ENCODE results near the gene USF1.
"Not testable (repeated sequence)": the region's sequence is repeated elsewhere in the genome, so short reads cannot be mapped to it uniquely, and the experiment has no call there.

USF1 gene

DNA sequence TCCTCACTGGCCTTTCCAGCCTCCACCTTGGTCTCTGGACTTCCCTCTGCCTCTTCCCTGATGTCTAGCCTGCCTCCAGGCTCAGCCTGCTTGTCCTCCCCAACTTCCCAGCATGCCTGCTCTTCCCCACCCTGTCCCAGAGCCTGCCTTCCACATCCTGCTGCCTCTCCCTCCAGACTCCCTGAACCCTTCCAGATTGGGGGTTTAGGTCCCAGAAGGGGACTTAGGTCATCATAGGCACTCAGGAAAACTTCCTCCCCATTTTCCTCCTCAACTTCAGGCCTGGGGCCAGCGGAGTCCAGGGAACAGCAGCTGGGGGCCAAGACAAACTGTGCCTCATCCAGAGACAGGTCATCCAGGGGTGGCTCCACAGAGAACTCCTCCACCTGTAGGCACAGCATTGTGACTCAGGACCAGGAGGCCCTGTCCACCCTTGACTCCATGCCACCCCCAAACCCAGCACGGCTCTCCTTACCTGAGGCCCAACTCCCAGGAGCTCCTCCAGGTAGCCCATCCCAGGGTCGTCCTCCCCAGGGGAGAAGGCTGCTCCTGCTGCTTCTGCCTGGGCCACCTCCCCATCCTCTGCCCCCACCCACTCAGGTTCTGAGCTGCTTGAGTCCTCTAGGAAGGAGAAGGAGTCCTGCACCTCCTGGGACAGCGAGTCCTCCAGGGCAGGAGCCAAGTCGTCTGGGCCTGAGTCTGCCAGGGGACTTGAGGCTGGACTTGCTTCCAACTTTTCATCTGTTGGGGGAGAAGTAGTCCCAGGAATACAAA lies 3.4 kb upstream of the USF1 start:
- no peak for DNase-seq (ENCODE audit: low read depth)

DNA sequence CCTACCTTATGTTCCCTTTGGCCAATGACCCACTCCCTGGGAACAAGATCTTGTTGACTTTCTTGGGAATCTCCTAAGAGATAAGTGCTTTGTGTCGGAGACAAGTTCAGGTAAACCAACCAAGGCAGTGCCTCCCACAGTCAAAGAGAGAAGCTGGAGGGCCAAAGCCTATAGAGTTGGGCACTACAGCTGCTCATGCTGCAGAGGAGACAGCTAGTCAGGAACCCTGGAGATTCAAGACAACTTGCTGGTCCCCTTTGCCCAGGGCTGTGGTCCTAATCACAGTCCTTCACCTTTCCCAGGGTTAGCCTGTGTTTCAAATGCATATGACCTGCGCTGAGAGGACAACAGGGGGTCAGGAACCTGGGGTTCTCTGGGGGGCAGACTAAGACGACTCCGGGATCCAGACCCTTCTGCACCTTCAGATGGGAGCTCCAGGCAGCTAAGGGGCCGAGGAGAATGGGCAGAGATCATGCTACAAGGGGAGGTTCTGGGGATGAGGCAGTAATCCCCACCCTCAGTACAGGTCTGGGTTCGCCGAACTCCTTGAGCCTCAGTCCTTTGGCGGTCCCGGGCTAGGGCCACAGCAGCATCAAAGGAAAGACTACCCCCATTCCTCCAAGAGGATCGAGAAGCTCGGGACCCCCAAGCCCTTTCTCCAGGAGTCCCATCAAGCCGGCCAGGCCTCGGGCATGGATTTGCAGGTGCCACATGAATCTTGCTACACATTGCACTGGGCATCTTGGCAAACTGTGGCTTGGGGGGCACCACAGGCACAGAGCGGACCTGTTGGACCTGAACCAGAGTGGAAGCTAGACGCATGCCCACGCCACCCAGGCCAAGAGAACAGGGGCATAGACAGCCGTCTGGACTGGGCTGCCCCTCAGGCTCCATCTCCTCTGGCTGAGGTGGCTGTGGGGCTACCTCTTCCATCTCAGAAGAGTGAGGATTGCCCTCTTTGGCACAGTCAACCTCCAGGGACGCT lies 2.0 kb upstream of the USF1 start:
- no peak for DNase-seq (ENCODE audit: low read depth)

DNA sequence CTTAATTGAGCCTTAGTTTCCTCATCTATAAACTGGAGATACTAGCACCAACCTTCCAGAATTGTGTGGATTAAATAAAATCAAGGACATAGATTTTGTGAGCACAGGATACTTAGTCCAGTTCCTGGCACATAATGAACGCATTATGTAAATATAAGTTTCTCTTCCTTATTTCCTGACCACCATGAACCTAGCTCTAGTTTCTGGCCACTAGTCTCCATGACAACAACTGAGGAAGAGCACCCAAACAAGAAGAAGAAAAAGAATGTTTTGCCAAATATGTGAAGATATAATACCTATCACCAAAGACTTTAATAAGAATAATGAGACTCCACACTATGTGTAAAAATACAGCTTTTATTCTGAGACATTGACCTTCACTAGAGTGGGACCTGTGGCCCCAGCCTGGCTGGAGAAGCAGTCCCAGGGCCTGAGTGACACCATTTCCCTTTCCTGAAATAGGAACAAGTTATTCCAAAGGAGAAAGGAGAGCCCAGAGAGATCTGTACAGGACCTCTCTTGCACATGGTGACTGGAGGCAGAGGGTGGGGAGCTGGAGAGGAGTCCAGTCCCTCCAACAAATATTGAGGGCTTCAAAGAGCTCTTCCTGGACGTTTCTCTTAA lies 940 bp upstream of the USF1 start:
- no peak for DNase-seq (ENCODE audit: low read depth)

DNA sequence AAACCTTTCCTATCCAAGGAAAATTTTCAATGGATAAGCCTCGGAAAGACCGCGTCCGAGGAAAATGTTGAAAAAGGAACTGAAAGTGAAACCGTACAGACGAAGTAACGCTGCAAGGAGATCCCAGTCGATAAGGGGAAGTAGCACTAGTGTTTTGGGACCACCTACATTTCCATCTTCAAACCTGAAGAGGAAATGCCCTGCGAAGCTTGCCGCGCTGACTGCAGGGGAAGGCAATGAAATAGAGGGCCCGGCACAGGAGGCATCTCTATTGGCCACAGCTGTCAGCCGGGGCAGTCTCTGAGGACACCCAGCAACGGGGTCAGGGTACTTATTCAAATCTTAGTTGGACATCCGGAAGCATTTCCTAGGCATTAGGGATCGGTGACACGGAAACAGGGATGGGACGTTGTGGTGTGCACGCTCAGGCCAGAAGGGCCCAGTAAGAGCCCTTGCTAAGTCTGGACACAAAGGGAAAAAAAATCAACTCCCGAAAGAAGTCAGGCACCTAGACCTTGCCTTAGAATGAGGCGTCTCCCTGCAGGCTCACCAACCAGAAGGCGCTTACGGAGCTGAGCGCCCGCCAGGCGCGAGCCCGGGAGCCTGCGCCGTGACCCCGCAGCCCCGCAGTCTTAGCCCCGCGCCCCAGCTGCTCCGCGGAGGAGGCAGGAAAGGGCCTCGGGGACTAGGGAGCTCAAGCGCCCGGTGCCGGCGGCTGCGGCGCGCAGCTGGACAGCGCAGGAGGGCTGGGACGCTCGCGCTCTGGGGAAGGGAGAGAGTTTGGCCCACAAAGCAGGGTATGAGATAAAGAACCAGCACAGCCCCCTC lies 655 bp downstream of the USF1 start:
- no peak for DNase-seq (ENCODE audit: low read depth)

DNA sequence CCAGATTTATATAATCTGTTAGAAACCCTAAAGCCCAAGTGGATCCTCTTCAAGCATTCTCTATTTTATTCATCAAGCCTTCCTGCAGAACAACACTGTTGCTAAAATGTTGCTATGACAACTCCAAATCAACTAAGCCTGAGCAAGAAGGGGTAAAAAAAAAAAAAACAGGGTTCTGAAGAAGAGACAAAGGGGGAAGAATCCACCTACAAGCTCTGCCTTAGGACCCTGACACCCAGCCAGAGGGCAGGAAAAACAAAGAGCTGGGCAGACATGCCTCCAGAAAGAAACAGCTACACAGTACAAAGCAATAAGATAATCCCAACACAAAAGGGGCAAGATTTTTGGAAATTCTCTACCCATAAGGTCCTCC lies 1.3 kb downstream of the USF1 start:
- DNase-seq (ENCODE audit: low read depth): no peak

DNA sequence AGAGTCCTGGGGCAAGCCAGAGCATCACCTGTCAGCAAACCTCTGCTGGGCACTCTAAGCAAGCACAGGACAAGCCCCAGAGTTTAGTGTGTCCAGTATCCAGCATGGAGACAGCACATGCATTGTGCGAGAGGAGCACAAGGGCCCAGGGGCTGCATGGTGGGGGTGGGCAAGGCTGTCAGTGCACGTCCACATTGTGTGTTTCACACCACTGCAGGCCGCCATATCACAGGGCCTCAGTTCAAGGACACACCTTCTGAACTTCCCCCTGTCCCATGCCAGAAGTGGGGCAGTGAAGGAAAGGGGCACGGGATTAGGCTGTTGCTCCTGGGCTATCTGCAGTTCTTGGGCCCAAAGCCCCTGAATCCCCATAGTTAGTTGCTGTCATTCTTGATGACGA lies 6.2 kb downstream of the USF1 start:
- no peak for DNase-seq (ENCODE audit: low read depth)

DNA sequence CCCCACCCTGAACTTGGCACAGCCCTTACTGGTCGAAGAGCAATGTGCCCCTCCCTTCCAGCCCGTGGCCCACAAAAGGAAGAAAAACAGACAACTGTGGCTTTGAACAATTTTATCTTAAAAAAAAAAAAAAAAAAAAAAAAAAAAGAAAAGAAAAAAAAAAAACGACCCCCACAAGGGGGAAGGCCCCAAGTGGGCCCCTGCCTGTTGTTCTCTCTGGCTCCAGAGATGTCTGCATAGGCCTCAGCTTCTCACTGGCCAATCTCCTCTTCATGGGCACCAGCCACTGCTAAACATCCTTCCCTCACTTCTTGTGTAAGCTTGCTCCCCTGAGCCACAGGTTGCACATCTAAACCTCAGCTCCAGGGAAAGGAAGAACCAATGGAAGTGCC lies 6.6 kb downstream of the USF1 start:
- DNase-seq (ENCODE audit: low read depth): no peak

DNA sequence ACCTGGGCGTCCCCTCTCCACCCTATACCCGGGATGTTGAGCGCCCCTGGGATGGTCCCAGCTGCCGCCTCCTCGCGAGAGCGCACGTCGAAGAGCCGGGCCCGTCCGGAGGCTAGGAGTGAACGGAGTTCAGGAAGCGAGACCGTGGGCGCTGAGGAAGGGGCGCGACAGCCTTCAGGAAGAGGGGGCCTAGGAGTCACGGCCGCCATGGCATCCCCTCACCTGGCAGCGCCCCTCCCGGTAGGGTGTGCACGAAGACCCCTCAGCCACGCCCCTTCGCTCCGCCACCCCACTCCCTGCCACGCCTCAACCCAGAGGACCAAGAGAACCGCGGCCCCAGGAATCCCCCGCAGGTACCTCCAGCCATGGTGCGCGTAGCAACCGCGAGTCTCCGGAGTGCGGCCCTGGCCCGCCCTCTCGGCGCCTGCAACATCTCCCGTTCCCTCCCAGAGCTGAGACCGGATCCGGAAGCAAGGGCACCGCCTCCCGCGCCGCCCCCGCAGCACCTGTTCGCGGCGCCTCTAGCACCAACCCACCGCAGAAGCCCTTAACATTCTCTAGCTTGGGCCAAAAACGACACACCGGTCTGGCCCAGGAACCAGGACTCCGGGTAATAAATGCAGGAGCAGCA lies 7.1 kb downstream of the USF1 start, which contains the start of gene TSTD1:
TSTD1 (minus strand) TSS at position 442 of the 631 bp plus-strand sequence; CDS start at position 367, 75 bp downstream.
- DNase-seq (ENCODE audit: low read depth): peak; percentile 84

DNA sequence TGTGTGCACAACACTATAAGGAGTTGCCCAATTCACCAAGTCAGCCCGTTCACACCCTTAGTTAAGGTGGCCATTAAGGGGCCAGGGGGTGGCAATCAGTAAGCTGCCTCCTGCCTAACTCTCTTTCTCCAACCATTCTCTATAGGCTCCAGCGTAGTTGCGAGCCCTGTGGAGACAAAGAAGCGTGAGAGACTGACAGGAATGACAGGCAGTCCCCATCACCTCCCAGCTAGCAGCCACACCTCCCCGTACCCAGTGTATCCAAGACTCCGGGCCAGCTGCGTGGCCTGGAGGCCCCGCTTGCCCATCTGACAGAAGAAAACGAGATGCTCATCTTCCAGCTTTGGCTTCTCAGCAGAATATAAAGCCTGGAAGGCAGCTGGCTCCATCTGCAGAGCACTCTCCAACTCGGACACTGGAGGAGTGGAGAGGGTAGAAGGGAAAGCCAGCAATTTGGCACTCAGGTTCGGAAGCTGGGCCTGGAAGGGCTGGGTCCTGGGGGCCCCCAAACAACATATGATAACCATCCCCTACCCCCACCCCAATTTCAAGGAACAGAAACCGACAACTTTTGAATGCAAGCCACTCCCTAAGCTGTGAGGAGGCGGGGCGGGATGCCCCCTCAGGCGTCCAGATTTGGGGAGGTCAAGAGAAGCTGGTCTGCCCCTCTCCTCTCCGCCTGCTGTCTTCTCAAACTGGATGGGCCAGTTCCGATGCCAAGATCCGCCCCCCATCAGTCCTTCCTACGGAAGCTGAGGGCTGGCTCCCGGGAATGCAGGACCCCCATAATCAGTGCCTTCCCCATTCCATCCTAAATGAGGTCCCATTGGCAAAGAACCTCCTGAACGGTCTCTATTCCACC lies 7.9 kb downstream of the USF1 start:
- DNase-seq (ENCODE audit: low read depth): no peak

DNA sequence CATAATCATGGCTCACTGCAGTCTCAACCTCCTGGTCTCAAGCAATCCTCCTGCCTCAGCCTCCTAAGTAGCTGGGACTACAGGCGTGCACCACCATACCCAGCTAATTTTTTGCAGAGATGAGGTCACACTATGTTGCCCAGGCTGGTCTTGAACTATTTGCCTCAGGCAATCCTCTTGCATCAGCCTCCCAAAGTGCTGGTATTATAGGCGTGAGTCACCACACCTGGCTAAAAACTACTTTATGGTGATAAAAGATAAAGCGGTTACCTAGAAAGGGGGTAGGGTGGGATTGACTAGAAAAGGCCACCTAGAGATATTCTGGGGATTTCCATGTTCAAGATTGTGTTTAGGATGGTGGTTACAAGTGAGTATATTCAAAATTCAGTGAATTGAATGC lies 12.0 kb downstream of the USF1 start:
- DNase-seq (ENCODE audit: low read depth): no peak

DNA sequence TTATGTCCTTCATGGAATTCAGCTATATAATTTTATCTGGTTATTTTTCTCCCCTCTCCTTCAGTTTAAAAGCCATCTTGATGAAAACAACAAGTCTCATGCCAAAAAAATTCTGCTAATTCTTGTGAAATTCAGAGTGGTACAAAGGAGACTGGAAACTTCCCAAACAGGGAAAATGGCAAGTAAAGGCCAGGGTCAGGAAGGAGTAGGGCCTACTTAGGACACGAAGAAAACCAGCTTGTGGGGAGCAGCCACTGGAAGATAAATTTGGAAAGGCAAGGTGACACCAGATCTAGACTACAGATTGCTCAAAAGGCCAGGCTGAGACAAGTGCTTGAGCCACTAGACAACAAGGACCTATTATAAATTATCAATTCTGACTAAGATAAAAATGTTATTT lies 13.4 kb downstream of the USF1 start:
- DNase-seq (ENCODE audit: low read depth): no peak

DNA sequence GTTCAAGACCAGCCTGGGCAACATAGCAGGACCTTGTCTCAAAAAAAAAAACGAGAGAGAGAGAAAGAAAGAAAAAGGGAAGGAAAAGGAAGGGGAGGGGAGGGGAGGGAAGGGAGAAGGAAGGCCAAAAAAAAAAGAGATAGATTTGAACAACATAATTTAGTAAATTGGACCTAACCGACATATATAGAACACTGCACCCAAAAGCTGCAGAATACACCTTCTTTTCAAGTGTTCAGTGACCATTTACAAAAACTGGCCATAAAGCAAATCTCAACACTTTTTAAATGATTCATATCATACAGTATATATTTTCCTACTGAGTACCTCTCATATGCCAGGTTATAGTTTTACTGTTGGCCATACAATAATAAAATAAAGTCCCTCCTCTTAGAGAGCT lies 13.9 kb downstream of the USF1 start:
- DNase-seq (ENCODE audit: low read depth): no peak

DNA sequence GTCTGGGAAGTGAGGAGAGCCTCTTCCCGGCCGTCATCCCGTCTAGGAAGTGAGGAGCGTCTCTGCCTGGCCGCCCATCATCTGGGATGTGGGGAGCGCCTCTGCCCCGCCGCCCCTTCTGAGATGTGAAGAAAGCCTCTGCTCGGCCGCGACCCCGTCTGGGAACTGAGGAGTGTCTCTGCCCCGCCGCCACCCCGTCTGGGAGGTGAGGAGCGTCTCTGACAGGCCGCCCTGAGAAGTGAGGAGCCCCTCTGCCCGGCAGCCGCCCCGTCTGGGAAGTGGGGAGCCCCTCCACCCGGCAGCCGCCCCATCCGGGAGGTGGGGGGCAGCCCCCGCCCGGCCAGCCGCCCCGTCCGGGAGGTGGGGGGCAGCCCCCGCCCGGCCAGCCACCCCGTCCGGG lies 16.3 kb downstream of the USF1 start:
- DNase-seq (ENCODE audit: low read depth): not testable (repeated sequence)

DNA sequence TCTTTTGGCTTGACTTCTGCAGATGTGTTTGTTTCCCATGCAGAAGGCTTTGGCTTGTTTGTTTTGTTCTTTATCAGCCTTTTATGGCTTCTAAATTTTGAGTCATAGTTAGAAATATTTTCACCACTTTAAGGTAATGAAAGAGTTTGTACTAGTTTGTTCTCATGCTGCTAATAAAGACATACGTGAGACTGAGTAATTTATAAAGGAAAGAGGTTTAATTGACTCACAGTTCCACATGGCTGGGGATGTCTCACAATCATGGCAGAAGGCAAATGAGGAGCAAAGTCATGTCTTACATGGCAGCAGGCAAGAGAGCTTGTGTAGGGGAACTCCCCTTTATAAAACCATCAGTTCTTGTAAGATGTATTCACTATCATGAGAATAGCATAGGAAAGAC lies 18.8 kb downstream of the USF1 start:
- DNase-seq (ENCODE audit: low read depth): not testable (repeated sequence)

DNA sequence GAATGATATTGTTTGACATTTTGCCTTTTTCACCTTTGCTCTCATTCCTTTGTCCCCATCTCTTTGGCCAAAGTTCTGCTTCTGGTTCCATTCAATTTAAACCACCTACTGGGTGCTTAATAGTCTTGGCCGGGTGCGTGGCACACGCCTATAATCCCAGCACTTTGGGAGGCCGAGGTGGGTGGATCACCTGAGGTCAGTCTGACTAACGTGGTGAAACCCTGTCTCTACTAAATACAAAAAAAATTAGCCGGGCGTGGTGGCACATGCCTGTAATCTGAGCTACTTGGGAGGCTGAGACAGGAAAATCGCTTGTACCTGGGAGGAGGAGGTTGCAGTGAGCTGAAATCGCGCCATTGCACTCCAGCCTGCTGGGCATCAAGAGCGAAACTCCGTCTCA lies 23.3 kb downstream of the USF1 start:
- not testable (repeated sequence) for DNase-seq (ENCODE audit: low read depth)

DNA sequence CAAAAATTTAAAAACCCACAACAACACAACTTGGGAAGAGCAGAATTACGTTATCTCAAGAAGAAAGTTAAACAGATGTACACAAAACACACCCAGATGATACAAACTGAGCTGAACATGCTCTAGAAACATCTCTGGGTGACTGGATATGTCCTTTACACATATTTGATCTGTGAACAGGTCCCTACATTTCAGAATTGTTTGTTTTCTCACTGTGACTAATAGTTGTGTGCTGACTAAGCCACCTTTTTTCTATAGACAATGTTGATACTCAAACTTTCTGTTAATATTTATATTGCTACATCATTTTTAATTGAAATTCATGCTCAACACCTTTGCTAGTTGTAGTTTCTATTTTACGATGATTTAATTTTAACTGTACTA lies 23.8 kb downstream of the USF1 start:
- no peak for DNase-seq (ENCODE audit: low read depth)

DNA sequence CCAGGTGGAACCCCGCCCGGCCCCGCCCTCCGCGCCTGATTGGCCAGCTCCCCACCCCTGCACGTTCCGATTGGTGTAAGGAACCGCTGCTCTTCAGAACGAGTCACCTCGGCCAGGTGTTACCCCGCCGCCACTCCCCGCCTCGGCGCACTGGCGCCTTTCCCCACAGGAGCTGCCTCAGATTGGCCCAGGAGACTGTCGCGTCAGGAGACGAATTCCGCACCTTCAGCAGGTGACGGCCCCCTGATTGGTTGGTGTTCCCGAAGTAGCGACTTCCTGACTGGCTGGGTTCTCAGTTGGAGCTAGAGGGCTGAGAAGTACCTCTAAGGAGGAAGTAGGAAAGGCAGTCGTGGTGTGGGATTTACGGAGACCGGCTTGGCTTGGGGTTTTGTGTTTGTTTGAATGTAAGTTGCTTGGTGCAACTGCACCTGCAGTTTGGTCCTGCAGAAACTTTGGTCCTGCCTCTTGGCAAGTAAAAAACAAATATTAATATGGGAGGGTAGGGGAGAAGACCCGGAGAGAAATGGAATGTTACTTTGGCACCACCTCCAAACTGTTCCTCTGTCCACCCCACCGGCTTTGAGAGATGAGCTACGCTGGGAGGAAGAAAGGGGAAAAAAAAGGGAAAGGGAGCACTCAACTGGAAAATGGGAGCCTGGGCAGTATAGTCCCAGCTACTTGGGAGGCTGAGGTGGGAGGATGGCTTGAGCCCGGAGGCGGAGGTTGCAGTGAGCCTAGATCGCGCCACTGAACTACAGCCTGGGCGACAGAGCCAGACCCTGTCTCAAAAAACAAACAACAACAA lies 24.4 kb downstream of the USF1 start:
- DNase-seq (ENCODE audit: low read depth): peak; percentile 77

DNA sequence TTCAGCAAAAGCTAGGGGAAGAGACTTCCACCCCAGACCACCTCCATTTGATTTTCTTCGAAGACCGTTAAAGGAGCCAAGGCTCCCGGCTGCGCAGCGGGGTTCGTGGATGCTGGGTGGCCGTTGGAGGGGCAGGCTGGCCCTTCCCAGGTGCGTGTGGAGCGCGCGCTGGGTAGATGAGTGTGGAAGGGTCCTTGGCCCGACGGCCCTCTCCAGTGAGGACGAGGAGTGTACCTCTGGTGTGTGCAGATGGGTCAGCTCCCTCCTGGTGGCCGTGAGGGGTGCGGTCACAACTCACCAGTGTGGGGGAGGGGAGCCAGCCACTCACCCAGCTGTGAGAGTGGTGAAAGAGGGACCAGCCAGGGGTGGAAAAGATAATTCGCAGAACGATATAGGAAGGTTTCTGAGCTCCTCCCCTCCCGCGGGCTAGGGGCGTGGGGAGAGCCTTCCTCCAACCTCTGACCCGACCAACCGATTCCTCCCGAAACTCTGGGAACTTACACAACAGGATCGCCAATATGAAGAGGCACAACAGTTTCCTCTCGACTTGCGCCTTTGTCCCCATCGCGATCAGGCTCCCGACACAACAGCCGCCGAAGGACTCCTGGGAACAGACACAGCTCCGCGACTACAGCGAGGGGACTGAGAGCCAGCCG lies 25.1 kb downstream of the USF1 start, which contains the start of gene F11R:
F11R (minus strand) TSS at position 644 of the 656 bp plus-strand sequence; CDS start at position 565, 79 bp downstream.
- no peak for DNase-seq (ENCODE audit: low read depth)
